ENCODE data around the gene APEX1. TPM values are rescaled to one million over a fixed set of nuclear protein-coding genes. Genes with fewer than 3 reads are reported as not detected.

APEX1 gene
- total RNA-seq, 2 experiments from 2014 or later = 125 to 127 TPM

DNA sequence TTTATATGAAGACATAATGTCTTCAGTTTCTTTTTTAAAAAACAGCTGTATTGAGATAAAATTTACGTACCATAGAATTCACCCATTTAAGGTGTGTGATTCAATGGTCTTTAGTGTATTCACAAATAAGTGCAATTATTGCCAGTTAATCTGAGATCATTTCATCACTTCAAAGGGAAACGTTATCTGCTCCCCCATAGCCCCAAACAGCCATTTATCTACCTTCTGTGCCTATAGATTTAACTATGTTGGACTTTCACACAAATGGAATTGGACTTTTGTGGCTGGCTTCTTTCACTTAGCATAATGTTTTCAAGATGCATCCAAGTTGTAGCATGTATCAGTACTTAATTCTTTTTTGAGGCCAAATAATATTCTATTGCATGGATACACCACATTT lies 23.9 kb downstream of the APEX1 start:
- Histone ChIP-seq H3K4me3 (ENCODE audit: low read length) (no peak overlapping the region), H3K27ac (ENCODE audit: low read depth in 1 of 2, low read length in 2 of 2) (peak overlapping the region in 1 of 2 donors; percentile 53), H3K27me3 (ENCODE audit: control insufficient read depth in 1 of 2, insufficient read depth in 2 of 2, low read length in 2 of 2) (no peaks in the 10 kb centered on the region), H3K4me1 (ENCODE audit: insufficient read depth, low read length) (peaks cover 66% of the 10 kb centered on the region), H3K9me3 (ENCODE audit: control insufficient read depth in 1 of 2, insufficient read depth in 1 of 2, low read length in 2 of 2) (no peaks in the 10 kb centered on the region), H3K36me3 (ENCODE audit: insufficient read depth, low read length) (peaks cover 33% of the 10 kb centered on the region)
- Mint-ChIP-seq H3K27ac (peak overlapping the region; percentile 87), H3K4me3 (no peak overlapping the region), H3K36me3 (ENCODE audit: low read depth) (peaks cover 43% of the 10 kb centered on the region), H3K27me3 (no peaks in the 10 kb centered on the region), H3K9me3 (no peaks in the 10 kb centered on the region), H3K4me1 (ENCODE audit: low read depth) (peaks cover 94% of the 10 kb centered on the region)
- ChIA-PET POLR2A (interaction anchor here (0.5 to 5.8 kb wide), 5 partner anchors 9 to 138 kb away, joined by 3 to 50 read pairs (median 22); partner anchors contain the start of genes APEX1, OSGEP, PIP4P1 and PNP), CTCF (interaction anchor here (1.1 to 1.2 kb wide), 2 partner anchors 9 to 63 kb away, joined by 3 to 4 read pairs; no protein-coding TSS in a partner anchor)
- TF ChIP-seq, protein P1, sequence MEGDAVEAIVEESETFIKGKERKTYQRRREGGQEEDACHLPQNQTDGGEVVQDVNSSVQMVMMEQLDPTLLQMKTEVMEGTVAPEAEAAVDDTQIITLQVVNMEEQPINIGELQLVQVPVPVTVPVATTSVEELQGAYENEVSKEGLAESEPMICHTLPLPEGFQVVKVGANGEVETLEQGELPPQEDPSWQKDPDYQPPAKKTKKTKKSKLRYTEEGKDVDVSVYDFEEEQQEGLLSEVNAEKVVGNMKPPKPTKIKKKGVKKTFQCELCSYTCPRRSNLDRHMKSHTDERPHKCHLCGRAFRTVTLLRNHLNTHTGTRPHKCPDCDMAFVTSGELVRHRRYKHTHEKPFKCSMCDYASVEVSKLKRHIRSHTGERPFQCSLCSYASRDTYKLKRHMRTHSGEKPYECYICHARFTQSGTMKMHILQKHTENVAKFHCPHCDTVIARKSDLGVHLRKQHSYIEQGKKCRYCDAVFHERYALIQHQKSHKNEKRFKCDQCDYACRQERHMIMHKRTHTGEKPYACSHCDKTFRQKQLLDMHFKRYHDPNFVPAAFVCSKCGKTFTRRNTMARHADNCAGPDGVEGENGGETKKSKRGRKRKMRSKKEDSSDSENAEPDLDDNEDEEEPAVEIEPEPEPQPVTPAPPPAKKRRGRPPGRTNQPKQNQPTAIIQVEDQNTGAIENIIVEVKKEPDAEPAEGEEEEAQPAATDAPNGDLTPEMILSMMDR (IDR thresholded peaks at IDR 0.05) = no peak
- no peak for DNase-seq
- ATAC-seq (ENCODE audit: poor library complexity) = no peak
- intact Hi-C loops (cut with DNase I, micrococcal nuclease) = loop anchor here in 1 of 2 experiments (5.0 kb wide), 1 partner anchor 38 kb away; no protein-coding TSS in a partner anchor

DNA sequence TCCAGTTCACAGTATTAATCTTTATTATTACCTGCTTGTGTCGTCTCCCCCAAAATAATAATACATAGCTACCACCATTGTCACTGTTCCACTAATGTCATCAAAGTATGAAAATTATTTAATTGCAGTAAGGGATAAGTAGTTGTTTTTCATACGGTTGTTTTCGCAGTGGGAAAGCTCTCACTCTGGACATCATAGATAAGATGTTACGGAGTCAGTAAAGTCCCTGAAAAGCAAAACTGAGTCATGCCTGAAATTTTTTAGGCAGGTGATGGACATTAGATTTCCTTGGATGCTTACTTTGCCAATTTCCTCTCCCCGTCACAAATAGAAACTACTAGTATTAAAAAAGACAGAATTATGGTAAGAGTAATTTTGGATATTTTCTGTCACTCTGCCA lies 27.4 kb downstream of the APEX1 start:
- H3K4me1 ChIP-seq (ENCODE audit: insufficient read depth, low read length) = peaks cover 52% of the 10 kb centered on the region
- no peak overlapping the region for H3K4me3 ChIP-seq (ENCODE audit: low read length)
- H3K4me3 Mint-ChIP-seq = no peak overlapping the region
- H3K36me3 Mint-ChIP-seq (ENCODE audit: low read depth) = peaks cover 8% of the 10 kb centered on the region
- no peak for DNase-seq
- peak overlapping the region; percentile 87 for H3K27ac Mint-ChIP-seq
- H3K27me3 ChIP-seq (ENCODE audit: control insufficient read depth in 1 of 2, insufficient read depth in 2 of 2, low read length in 2 of 2) = no peaks in the 10 kb centered on the region
- ChIA-PET CTCF (interaction anchor here (1.0 kb wide), 1 partner anchor 13 kb away, joined by 4 read pairs; the partner anchor contains the start of gene PNP), POLR2A (interaction anchor here (1.7 kb wide), 1 partner anchor 20 kb away, joined by 6 read pairs; the partner anchor contains the start of gene PIP4P1)
- H3K9me3 Mint-ChIP-seq = no peaks in the 10 kb centered on the region
- H3K27ac ChIP-seq (ENCODE audit: low read depth in 1 of 2, low read length in 2 of 2) = no peak overlapping the region
- TF ChIP-seq, protein P1 (IDR thresholded peaks at IDR 0.05) = no peak
- H3K9me3 ChIP-seq (ENCODE audit: control insufficient read depth in 1 of 2, insufficient read depth in 1 of 2, low read length in 2 of 2) = no peaks in the 10 kb centered on the region
- ATAC-seq (ENCODE audit: poor library complexity) = no peak
- intact Hi-C loops (cut with DNase I, micrococcal nuclease) = no loop called here
- no peaks in the 10 kb centered on the region for H3K27me3 Mint-ChIP-seq
- H3K36me3 ChIP-seq (ENCODE audit: insufficient read depth, low read length) = peaks cover 3% of the 10 kb centered on the region
- peaks cover 85% of the 10 kb centered on the region for H3K4me1 Mint-ChIP-seq (ENCODE audit: low read depth)

DNA sequence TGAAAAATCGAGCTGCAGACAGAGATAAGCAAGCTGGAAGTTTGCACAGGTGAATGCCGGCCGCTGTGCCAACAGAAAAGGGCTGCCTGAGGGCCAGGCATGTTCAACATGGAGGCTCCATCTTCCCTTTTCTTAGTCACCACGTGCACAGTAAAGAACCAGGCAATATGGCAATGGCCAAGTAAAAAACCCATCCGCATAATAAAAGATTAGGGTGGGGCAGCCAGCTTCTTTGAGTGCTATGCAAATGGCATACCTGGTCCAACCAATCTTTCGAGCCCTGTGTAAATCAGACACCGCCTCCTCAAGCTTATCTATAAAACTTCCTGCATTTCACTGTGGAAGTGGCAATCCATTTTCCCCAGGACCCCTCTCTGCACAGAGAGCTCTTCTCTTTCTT lies 30.9 kb downstream of the APEX1 start:
- Histone ChIP-seq H3K36me3 (ENCODE audit: insufficient read depth, low read length) (no peaks in the 10 kb centered on the region), H3K4me3 (ENCODE audit: low read length) (no peak overlapping the region), H3K27ac (ENCODE audit: low read depth in 1 of 2, low read length in 2 of 2) (no peak overlapping the region), H3K9me3 (ENCODE audit: control insufficient read depth in 1 of 2, insufficient read depth in 1 of 2, low read length in 2 of 2) (no peaks in the 10 kb centered on the region), H3K27me3 (ENCODE audit: control insufficient read depth in 1 of 2, insufficient read depth in 2 of 2, low read length in 2 of 2) (no peaks in the 10 kb centered on the region), H3K4me1 (ENCODE audit: insufficient read depth, low read length) (peaks cover 52% of the 10 kb centered on the region)
- TF ChIP-seq, protein P1 (IDR thresholded peaks at IDR 0.05) = no peak
- Mint-ChIP-seq H3K27me3 (no peaks in the 10 kb centered on the region), H3K4me1 (ENCODE audit: low read depth) (peaks cover 90% of the 10 kb centered on the region), H3K36me3 (ENCODE audit: low read depth) (no peaks in the 10 kb centered on the region), H3K9me3 (no peaks in the 10 kb centered on the region), H3K27ac (peak overlapping the region; percentile 0), H3K4me3 (no peak overlapping the region)
- POLR2A ChIA-PET = interaction anchor here (2.7 to 6.0 kb wide), 3 partner anchors 8 to 31 kb away, joined by 14 to 50 read pairs (median 19); partner anchors contain the start of genes APEX1, OSGEP and PIP4P1
- ATAC-seq (ENCODE audit: poor library complexity) (no peak), DNase-seq (no peak)
- intact Hi-C loops (cut with DNase I, micrococcal nuclease) = no loop called here
- CTCF ChIA-PET = no interaction called here

Measured in CD4-positive, alpha-beta T cell (primary cell).